Lower leg skin (tissue), 3 donors: ENCODE measurements around the gene PLA2G4A.
"Not testable (repeated sequence)": the region's sequence is repeated elsewhere in the genome, so short reads cannot be mapped to it uniquely, and the experiment has no call there.

Source experiments
- POLR2A ChIP-seq, 2 donors: fragments of 450-650 bp; IDR thresholded peaks; one replicate each; pipeline ENCODE4 v1.6.1; 2016 to 2017; ENCODE audit warnings: antibody characterized with exemption in 2 of 2, mild to moderate bottlenecking in 1 of 2, moderate library complexity in 1 of 2
- TF ChIP-seq, protein P1 (sequence below), 3 donors: fragments of 450-650 bp; IDR thresholded peaks; one replicate each; pipeline ENCODE4 v1.5.1; 2016; ENCODE audit warnings: antibody characterized with exemption in 3 of 3, mild to moderate bottlenecking in 3 of 3, moderate library complexity in 2 of 3

DNA sequence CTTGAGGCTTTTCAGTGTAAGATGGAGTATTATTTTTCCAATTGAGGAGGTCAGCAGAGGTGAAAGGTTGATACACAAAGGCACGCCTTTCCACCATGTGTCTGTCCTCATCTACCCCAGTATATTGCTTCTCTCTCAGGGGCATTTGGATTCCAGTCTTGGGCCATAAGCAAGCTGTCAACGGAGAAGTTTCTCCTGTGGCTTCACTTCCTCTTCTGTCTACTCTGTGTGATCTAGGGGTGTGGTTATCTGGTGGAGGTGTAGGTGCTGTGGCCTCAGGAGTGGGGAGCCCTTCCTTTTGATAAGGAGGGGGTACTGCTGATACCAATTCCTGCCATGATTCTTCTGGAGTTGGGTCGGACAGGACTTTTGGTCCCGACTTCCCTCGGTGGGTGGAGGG, 92.6 kb downstream of the PLA2G4A start:
- TF ChIP-seq, protein P1, sequence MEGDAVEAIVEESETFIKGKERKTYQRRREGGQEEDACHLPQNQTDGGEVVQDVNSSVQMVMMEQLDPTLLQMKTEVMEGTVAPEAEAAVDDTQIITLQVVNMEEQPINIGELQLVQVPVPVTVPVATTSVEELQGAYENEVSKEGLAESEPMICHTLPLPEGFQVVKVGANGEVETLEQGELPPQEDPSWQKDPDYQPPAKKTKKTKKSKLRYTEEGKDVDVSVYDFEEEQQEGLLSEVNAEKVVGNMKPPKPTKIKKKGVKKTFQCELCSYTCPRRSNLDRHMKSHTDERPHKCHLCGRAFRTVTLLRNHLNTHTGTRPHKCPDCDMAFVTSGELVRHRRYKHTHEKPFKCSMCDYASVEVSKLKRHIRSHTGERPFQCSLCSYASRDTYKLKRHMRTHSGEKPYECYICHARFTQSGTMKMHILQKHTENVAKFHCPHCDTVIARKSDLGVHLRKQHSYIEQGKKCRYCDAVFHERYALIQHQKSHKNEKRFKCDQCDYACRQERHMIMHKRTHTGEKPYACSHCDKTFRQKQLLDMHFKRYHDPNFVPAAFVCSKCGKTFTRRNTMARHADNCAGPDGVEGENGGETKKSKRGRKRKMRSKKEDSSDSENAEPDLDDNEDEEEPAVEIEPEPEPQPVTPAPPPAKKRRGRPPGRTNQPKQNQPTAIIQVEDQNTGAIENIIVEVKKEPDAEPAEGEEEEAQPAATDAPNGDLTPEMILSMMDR (IDR thresholded peaks at IDR 0.05), result not testable (repeated sequence)
- TF ChIP-seq POLR2A (IDR thresholded peaks at IDR 0.05), result not testable (repeated sequence)
